PFSK-1 (cell line): ENCODE results near the gene SLC18A3.
A peak's percentile ranks its signal among the peaks of the same experiment; 100 is the strongest.

Experiments
- FOXP2 ChIP-seq: optimal IDR thresholded peaks from 2 replicates; pipeline ENCODE3; 2011; ENCODE audit warnings: borderline replicate concordance, control low read depth, inconsistent platforms; ENCODE audit not compliant: insufficient read depth; ENCODE audit errors: extremely low read length, extremely low read depth
- POLR2AphosphoS5 ChIP-seq: IDR thresholded peaks from 2 replicates; pipeline ENCODE4 v1.6.1; 2012; ENCODE audit warnings: low read depth, mild to moderate bottlenecking, control low read depth, low read length, moderate library complexity
- REST ChIP-seq, 2 experiments: IDR thresholded peaks; 2 replicates each; pipeline versions ENCODE4 v1.6.1 to v1.8.0; 2011 to 2012; ENCODE audit warnings: low read depth in 2 of 2, low read length in 2 of 2, control low read depth in 1 of 2, inconsistent platforms in 1 of 2, mild to moderate bottlenecking in 1 of 2, moderate library complexity in 1 of 2; ENCODE audit not compliant: insufficient read depth in 1 of 2
- SIN3A ChIP-seq: IDR thresholded peaks from 2 replicates; pipeline ENCODE4 v1.6.1; 2012; ENCODE audit warnings: mild to moderate bottlenecking, low read length, moderate library complexity, borderline replicate concordance; ENCODE audit not compliant: insufficient read depth
- TAF1 ChIP-seq: IDR thresholded peaks from 2 replicates; pipeline ENCODE4 v1.6.1; 2012; ENCODE audit warnings: low read length, control low read depth, borderline replicate concordance; ENCODE audit not compliant: insufficient read depth

The SLC18A3 gene

GRCh38 chr10:49587981-49588380 lies 22.1 kb upstream of the SLC18A3 start:
- TF ChIP-seq REST (IDR thresholded peaks at IDR 0.05; ENCODE audit: insufficient read depth in 1 of 2, low read depth in 2 of 2, low read length in 2 of 2) (no peak), TAF1 (no peak), FOXP2 (no peak), SIN3A (no peak), POLR2AphosphoS5 (no peak)

DNA sequence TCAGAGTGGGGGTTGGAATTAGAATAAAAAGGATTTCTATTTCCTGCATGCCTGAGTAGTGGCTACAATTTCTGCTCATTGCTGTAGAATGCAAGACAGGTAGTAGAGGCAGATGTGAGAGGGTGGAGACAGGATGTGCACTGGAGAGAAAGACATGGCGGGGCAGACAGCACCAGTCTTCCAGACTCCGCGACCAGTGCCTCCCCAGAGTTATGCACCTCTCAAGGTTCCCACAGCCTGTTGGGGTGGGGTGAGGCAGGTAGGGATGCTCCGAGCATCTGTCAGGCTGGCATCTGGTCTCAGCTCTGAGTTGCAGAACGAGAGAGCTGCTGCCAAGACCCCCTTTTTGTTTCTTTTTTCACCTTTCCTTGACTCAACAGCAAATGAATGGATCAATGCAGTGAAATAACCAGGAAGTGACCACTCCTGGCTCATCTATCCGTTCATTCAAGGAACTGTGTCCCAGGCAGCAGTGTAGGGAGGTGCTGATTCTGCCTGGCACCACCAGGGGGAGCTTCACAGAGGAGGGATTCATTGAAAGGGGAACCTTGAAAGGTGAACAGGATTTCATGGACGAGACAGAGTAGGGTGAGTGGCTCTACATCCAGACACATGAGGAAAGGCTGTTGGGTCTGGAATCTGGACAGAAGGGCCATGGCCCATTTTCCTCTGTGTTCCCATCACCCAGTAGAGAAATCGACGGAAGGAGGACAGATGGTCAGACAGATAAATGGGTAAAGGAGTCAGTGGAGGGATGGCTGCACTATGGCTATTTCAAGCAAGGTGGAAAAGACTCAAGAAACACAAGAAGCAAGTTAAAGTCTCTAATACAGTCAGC lies 17.2 kb upstream of the SLC18A3 start:
- TF ChIP-seq REST (IDR thresholded peaks at IDR 0.05; ENCODE audit: insufficient read depth in 1 of 2, low read depth in 2 of 2, low read length in 2 of 2), result 0 out of 4 replicates have a peak, but pooled peaks of 1 of the 2 experiments have one; percentile 15
- no peak for TF ChIP-seq POLR2AphosphoS5
- no peak for TF ChIP-seq TAF1
- TF ChIP-seq FOXP2, result no peak

DNA sequence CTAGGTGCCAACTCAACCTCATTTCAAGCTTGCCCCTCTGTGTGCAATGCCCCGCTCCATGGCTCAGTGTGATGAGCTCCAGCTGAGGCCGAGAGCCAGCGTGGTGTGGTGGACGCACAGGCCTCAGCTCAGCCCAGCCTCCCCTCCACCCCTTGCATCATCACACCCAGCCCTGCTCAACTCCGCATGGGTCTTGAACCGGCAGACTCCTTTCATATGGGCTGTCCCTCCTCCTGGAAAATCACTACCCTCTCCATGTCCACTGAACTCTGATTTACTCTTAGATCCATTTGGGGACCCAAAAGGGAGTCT lies 16.6 kb upstream of the SLC18A3 start:
- TF ChIP-seq REST (IDR thresholded peaks at IDR 0.05; ENCODE audit: insufficient read depth in 1 of 2, low read depth in 2 of 2, low read length in 2 of 2), result no peak
- TF ChIP-seq SIN3A, result no peak
- no peak for TF ChIP-seq FOXP2
- TF ChIP-seq TAF1, result no peak
- no peak for TF ChIP-seq POLR2AphosphoS5

- TF ChIP-seq SIN3A, result no peak
- no peak for TF ChIP-seq TAF1
- TF ChIP-seq REST (IDR thresholded peaks at IDR 0.05; ENCODE audit: insufficient read depth in 1 of 2, low read depth in 2 of 2, low read length in 2 of 2), result no peak
- TF ChIP-seq POLR2AphosphoS5, result no peak
- TF ChIP-seq FOXP2, result no peak
Observed at GRCh38 chr10:49593998-49594397, 16.1 kb upstream of the SLC18A3 start.
